ENCODE measurements around the gene NTM.

NTM gene

GRCh38 chr11:131925829-131926228, 555.4 kb downstream of the NTM start:
- Histone ChIP-seq H3K36me3 (ENCODE audit: control insufficient read depth in 2 of 2, insufficient read depth in 1 of 2, low read length in 2 of 2) (no peaks in the 10 kb centered on the region), H3K9me3 (ENCODE audit: control insufficient read depth, insufficient read depth, low read depth, low read length) (no peaks in the 10 kb centered on the region), H3K27ac (ENCODE audit: extremely low read depth, low read depth, low read length) (no peak overlapping the region), H3K4me3 (ENCODE audit: low read depth, low read length) (no peak overlapping the region), H3K4me1 (ENCODE audit: control insufficient read depth, insufficient read depth, low read length) (no peaks in the 10 kb centered on the region)
- CTCF ChIA-PET, result interaction anchor here (0.6 to 1.4 kb wide), 3 partner anchors 8 to 237 kb away, joined by 3 to 5 read pairs (median 4); no protein-coding TSS in a partner anchor
- TF ChIP-seq ZNF600 (tag by site-specific recombination; IDR thresholded peaks at IDR 0.05) (no peak), ZNF501 (tag by site-specific recombination; IDR thresholded peaks at IDR 0.05) (no peak)
- TF ChIP-seq, protein P1, sequence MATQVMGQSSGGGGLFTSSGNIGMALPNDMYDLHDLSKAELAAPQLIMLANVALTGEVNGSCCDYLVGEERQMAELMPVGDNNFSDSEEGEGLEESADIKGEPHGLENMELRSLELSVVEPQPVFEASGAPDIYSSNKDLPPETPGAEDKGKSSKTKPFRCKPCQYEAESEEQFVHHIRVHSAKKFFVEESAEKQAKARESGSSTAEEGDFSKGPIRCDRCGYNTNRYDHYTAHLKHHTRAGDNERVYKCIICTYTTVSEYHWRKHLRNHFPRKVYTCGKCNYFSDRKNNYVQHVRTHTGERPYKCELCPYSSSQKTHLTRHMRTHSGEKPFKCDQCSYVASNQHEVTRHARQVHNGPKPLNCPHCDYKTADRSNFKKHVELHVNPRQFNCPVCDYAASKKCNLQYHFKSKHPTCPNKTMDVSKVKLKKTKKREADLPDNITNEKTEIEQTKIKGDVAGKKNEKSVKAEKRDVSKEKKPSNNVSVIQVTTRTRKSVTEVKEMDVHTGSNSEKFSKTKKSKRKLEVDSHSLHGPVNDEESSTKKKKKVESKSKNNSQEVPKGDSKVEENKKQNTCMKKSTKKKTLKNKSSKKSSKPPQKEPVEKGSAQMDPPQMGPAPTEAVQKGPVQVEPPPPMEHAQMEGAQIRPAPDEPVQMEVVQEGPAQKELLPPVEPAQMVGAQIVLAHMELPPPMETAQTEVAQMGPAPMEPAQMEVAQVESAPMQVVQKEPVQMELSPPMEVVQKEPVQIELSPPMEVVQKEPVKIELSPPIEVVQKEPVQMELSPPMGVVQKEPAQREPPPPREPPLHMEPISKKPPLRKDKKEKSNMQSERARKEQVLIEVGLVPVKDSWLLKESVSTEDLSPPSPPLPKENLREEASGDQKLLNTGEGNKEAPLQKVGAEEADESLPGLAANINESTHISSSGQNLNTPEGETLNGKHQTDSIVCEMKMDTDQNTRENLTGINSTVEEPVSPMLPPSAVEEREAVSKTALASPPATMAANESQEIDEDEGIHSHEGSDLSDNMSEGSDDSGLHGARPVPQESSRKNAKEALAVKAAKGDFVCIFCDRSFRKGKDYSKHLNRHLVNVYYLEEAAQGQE (tag by site-specific recombination; IDR thresholded peaks at IDR 0.05), result peak; percentile 42; the same call in 1 of the 2 replicates
- POLR2A ChIA-PET, result no interaction called here

DNA sequence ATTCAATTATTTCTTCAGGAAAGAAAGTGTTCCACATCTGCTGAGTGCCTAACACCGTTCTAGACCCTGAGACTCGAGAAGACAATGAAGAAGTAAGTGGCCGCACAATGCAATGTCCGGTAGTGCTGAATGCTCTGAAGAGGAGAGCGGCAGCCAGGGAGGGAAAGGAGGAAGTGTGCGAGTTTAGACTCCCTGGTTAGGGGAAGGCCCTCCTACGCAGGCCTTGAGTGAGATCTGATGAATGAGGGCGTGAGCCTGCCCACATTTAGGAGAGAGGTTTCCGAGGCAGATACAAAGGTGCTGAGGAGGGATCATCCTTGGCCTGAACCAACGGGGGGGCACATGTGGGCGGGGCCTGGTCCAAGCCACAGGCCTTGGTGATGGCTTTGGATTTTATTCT, 558.6 kb downstream of the NTM start:
- POLR2A ChIA-PET, result no interaction called here
- CTCF ChIA-PET, result interaction anchor here (0.6 kb wide), 1 partner anchor 15 kb away, joined by 4 read pairs; no protein-coding TSS in a partner anchor
- Histone ChIP-seq H3K27ac (ENCODE audit: extremely low read depth, low read depth, low read length) (no peak overlapping the region), H3K36me3 (ENCODE audit: control insufficient read depth in 2 of 2, insufficient read depth in 1 of 2, low read length in 2 of 2) (no peaks in the 10 kb centered on the region), H3K4me3 (ENCODE audit: low read depth, low read length) (no peak overlapping the region), H3K9me3 (ENCODE audit: control insufficient read depth, insufficient read depth, low read depth, low read length) (no peaks in the 10 kb centered on the region), H3K4me1 (ENCODE audit: control insufficient read depth, insufficient read depth, low read length) (no peaks in the 10 kb centered on the region)
- no peak for TF ChIP-seq ZNF350 (tag by site-specific recombination; IDR thresholded peaks at IDR 0.05)
- 0 out of 2 replicates have a peak, but pooled peaks have one; percentile 26 for TF ChIP-seq EGR2 (tag by site-specific recombination; IDR thresholded peaks at IDR 0.05; ENCODE audit: low read depth)
- no peak for TF ChIP-seq ZNF555 (tag by site-specific recombination; conservative IDR thresholded peaks at IDR 0.05)
- no peak for TF ChIP-seq ZNF670 (tag by site-specific recombination; IDR thresholded peaks at IDR 0.05; ENCODE audit: low read depth)
- peak; percentile 20; the same call in 1 of the 2 replicates for TF ChIP-seq ZFHX2 (tag by site-specific recombination; conservative IDR thresholded peaks at IDR 0.05)

DNA sequence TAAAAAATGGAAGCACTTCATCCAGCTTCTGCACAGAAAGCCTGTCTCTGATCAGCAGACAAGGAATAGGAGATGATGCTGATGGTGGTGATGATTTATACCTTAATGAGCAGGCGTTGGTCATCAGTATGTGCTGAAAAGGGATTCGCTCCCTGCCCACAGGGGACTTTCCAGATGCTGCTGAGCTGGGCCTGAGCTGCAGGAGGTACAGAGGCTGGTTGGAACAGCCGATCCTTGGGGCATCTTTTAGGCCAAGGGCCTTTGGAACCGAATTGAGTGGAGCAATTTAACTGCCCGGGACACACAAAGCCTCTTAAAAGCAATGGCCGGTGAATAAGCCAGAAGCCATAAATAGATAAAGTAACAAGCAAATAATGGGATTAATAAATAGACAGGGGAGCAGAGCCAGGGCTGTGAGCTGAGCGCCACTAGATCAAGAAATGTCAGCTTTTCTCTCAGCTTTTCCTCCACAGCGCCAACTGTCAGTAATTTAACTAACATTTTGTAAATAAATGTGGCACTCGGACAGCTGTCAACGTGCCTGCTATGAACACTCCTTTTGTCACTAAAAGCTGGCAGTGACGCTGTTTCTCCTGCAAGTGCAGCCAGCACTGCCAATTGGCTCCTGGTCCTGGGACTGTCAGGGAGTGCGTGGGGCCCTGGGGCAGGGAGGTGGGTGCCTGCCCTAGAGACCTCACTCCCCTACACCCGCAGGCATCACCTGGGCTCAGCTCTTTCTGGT, 562.3 kb downstream of the NTM start:
- ChIA-PET POLR2A (no interaction called here), CTCF (interaction anchor here (0.5 to 1.2 kb wide), 4 partner anchors 65 to 757 kb away, joined by 3 to 4 read pairs (median 4); no protein-coding TSS in a partner anchor)
- H3K4me1 ChIP-seq (ENCODE audit: control insufficient read depth, insufficient read depth, low read length), result no peaks in the 10 kb centered on the region

GRCh38 chr11:131934006-131934405, 563.6 kb downstream of the NTM start:
- Histone ChIP-seq H3K4me3 (ENCODE audit: low read depth, low read length) (no peak overlapping the region), H3K36me3 (ENCODE audit: control insufficient read depth in 2 of 2, insufficient read depth in 1 of 2, low read length in 2 of 2) (no peaks in the 10 kb centered on the region), H3K9me3 (ENCODE audit: control insufficient read depth, insufficient read depth, low read depth, low read length) (no peaks in the 10 kb centered on the region), H3K27ac (ENCODE audit: extremely low read depth, low read depth, low read length) (no peak overlapping the region), H3K4me1 (ENCODE audit: control insufficient read depth, insufficient read depth, low read length) (no peaks in the 10 kb centered on the region)
- POLR2A ChIA-PET, result no interaction called here
- CTCF ChIA-PET, result interaction anchor here (0.6 to 1.2 kb wide), 4 partner anchors 66 to 714 kb away, joined by 3 to 4 read pairs (median 4); no protein-coding TSS in a partner anchor
- TF ChIP-seq, protein P2, sequence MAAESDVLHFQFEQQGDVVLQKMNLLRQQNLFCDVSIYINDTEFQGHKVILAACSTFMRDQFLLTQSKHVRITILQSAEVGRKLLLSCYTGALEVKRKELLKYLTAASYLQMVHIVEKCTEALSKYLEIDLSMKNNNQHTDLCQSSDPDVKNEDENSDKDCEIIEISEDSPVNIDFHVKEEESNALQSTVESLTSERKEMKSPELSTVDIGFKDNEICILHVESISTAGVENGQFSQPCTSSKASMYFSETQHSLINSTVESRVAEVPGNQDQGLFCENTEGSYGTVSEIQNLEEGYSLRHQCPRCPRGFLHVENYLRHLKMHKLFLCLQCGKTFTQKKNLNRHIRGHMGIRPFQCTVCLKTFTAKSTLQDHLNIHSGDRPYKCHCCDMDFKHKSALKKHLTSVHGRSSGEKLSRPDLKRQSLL (tag by site-specific recombination; IDR thresholded peaks at IDR 0.05), result no peak
- TF ChIP-seq ZNF202 (tag by site-specific recombination; IDR thresholded peaks at IDR 0.05; ENCODE audit: borderline replicate concordance) (no peak), ZBTB17 (tag by site-specific recombination; IDR thresholded peaks at IDR 0.05) (no peak), MEIS1 (CRISPR knock-in tag; IDR thresholded peaks at IDR 0.05; ENCODE audit: borderline replicate concordance) (no peak)
- TF ChIP-seq, protein P3, sequence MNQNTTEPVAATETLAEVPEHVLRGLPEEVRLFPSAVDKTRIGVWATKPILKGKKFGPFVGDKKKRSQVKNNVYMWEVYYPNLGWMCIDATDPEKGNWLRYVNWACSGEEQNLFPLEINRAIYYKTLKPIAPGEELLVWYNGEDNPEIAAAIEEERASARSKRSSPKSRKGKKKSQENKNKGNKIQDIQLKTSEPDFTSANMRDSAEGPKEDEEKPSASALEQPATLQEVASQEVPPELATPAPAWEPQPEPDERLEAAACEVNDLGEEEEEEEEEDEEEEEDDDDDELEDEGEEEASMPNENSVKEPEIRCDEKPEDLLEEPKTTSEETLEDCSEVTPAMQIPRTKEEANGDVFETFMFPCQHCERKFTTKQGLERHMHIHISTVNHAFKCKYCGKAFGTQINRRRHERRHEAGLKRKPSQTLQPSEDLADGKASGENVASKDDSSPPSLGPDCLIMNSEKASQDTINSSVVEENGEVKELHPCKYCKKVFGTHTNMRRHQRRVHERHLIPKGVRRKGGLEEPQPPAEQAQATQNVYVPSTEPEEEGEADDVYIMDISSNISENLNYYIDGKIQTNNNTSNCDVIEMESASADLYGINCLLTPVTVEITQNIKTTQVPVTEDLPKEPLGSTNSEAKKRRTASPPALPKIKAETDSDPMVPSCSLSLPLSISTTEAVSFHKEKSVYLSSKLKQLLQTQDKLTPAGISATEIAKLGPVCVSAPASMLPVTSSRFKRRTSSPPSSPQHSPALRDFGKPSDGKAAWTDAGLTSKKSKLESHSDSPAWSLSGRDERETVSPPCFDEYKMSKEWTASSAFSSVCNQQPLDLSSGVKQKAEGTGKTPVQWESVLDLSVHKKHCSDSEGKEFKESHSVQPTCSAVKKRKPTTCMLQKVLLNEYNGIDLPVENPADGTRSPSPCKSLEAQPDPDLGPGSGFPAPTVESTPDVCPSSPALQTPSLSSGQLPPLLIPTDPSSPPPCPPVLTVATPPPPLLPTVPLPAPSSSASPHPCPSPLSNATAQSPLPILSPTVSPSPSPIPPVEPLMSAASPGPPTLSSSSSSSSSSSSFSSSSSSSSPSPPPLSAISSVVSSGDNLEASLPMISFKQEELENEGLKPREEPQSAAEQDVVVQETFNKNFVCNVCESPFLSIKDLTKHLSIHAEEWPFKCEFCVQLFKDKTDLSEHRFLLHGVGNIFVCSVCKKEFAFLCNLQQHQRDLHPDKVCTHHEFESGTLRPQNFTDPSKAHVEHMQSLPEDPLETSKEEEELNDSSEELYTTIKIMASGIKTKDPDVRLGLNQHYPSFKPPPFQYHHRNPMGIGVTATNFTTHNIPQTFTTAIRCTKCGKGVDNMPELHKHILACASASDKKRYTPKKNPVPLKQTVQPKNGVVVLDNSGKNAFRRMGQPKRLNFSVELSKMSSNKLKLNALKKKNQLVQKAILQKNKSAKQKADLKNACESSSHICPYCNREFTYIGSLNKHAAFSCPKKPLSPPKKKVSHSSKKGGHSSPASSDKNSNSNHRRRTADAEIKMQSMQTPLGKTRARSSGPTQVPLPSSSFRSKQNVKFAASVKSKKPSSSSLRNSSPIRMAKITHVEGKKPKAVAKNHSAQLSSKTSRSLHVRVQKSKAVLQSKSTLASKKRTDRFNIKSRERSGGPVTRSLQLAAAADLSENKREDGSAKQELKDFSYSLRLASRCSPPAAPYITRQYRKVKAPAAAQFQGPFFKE (tag by site-specific recombination; IDR thresholded peaks at IDR 0.05; ENCODE audit: borderline replicate concordance), result no peak

More for the DNA sequence above, 562.3 kb downstream of the NTM start:
- Histone ChIP-seq H3K4me3 (ENCODE audit: low read depth, low read length) (no peak overlapping the region), H3K9me3 (ENCODE audit: control insufficient read depth, insufficient read depth, low read depth, low read length) (no peaks in the 10 kb centered on the region), H3K36me3 (ENCODE audit: control insufficient read depth in 2 of 2, insufficient read depth in 1 of 2, low read length in 2 of 2) (no peaks in the 10 kb centered on the region), H3K27ac (ENCODE audit: extremely low read depth, low read depth, low read length) (no peak overlapping the region)
- TF ChIP-seq ZNF341 (tag by site-specific recombination; IDR thresholded peaks at IDR 0.05; ENCODE audit: low read depth) (peak; percentile 43; the same call in 1 of the 2 replicates), ZFHX2 (tag by site-specific recombination; conservative IDR thresholded peaks at IDR 0.05) (no peak), SCRT1 (tag by site-specific recombination; IDR thresholded peaks at IDR 0.05; ENCODE audit: borderline replicate concordance) (no peak), SALL2 (tag by site-specific recombination; IDR thresholded peaks at IDR 0.05; ENCODE audit: borderline replicate concordance) (no peak), SP3 (tag by site-specific recombination; IDR thresholded peaks at IDR 0.05) (no peak), KLF1 (tag by site-specific recombination; IDR thresholded peaks at IDR 0.05) (no peak), ZNF202 (tag by site-specific recombination; IDR thresholded peaks at IDR 0.05; ENCODE audit: borderline replicate concordance) (no peak), ZNF114 (tag by site-specific recombination; IDR thresholded peaks at IDR 0.05) (no peak)

All from HEK293 (cell line).